Measurements from ENCODE around the gene RWDD4.
A peak's percentile ranks its signal among the peaks of the same experiment; 100 is the strongest.

RWDD4 gene

DNA sequence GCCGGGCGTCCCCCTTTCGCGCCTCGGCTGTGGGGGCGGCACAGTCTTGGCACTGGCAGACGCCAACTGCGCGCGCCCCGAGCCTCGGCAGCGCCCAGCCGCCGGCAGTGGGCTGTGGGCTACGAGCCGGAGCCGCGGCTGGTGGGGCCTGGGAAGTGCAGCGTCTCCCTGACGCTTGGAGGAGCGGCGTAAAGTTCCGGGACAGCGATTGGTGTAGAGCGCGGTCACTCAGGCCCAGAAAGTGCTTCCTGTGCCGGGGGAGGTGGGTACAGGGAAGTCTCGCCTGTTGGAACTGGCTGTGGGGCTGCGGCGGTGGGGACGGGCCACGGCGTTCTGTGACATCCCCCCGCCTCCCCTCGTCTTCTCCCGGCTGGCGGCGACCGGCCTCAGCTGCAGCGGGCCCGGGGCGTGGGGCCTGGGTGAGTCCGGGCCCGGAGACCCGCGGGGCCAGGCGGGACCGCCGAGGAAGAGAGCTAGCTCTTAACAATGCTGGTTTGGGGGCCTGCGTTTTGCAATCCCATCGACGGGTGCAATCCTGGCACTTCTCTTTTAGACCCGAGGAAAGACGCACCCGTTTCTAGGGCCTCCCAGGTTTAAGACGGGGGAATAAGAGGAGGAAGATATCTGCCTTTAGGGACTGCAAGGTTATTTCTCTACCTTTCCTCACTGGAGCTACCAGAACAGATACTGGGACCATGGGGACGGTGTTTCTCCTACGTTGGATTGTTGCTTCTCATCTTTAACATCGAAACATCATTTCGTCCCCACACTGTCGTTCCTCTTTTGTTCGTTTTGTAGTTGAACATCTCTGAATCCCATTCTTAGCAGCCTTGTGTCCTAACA, at the start of gene RWDD4, which contains the start of gene TRAPPC11:
RWDD4 (minus strand) TSS at position 157 of the 843 bp plus-strand sequence. CDS start 233 bp downstream, outside the sequence.
TRAPPC11 (plus strand) TSS at position 265 of the 843 bp plus-strand sequence. CDS start 4,575 bp downstream, outside the sequence.
- DNase-seq: peak; percentile 97

DNA sequence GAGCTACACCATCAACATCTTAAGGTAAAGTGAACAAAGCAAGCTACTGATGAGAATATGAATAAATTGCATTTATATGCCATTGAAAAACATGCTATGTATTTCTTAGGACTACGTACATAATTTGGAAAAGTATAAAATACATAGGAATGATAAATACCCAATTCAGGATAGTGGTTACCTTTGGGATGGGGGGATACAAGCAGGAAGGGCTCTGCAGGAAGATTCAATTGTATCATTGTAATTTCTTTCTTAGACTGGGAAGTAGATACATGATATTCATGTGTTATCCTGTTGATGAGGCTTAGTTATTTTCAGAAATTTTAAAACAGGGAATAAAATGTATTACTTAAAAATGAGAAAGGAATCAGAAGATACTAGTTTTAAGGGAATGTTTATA, 43.5 kb upstream of the RWDD4 start:
- no peak for DNase-seq

DNA sequence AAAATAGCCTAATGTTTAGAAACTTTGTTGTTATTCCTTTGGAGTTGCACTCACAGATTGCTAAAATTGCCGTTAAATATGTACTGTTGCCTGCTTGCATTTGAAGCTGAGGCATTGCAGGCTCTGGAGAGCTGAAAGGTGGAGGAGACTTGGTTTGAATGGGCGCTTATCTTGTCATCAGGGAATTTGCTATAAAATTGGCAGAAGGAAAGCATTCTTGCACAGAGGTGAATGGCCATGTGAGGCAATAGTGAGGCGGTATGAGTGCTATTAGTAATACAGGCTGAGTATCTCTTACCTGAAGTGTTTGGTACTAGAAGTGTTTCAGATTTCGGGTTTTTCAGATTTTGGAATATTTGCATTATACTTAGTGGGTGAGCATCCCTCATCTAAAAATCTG, 41.4 kb upstream of the RWDD4 start:
- no peak for DNase-seq

DNA sequence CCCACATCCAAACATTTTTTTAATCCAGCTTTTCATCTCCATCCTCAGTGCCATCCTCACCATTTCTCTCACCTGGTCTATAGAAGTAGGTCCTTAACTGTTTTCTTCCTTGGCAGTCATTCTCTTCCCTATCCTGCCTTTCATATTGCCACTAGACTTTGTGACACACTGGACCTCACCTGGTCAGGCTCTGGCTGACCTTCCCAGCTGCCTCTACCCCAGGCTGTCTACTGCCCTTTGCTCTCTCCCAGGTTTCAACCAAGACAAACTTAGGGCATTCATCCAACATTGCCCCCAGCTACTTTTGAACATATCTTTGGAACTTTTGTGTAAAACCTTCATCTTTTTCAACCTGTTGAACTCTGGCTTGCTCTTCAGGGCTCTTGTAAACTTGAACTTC, 39.9 kb upstream of the RWDD4 start:
- no peak for DNase-seq

DNA sequence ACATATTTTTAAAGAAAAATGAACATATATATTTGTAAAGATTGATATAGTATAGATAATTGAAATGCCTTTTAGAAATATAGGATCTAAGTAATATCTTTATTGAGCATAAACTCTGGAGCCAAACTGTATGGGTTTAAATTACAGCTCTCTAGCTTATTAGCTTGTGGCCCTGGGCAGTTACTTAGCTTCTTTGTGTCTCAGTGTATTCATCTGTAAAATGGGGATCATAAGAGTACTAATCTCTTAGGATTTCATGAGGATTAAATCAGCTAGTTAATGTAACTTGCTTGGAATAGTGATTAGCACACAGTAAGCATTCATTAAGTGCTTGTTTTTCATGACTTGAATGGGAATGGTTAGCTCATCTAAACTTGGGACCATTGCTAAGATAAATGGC, 32.9 kb upstream of the RWDD4 start:
- no peak for DNase-seq

DNA sequence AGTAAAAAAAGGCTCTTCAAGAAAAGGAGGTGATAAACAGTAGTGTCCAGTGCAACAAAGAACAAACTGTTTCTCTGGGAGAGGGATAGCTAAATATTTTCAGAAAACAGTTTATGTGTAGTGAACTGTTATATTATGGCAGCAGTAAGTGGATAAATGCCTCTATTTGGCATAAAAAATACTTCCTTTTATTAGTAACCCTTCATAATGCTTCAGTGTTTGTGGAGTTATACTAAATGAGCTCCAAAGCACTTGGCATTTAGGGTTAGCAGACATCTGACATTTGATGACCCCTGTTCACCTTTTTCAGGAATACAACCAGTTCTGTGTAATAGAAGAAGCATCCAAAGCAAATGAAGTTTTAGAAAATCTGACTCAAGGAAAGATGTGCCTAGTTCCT, 32.0 kb upstream of the RWDD4 start:
- DNase-seq: no peak

DNA sequence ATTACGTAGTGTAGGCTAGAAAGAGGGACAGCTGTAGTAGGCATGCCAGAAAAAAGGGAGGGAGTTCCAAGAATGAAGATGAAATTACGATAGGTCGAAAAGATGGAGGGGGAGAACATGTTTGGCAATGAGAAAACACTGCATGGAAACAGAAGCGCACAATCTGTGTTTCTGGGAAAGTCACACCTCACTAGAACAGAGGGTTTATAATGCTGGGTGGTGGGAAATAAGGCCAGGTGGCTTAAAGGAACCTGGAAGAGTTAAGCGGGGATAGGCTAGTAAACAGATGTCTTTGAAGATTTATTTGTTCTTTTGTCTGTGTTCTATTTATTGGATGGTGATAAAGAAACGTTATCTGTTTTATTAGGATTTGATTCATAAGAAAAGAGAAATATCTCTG, 29.2 kb upstream of the RWDD4 start:
- DNase-seq: no peak

DNA sequence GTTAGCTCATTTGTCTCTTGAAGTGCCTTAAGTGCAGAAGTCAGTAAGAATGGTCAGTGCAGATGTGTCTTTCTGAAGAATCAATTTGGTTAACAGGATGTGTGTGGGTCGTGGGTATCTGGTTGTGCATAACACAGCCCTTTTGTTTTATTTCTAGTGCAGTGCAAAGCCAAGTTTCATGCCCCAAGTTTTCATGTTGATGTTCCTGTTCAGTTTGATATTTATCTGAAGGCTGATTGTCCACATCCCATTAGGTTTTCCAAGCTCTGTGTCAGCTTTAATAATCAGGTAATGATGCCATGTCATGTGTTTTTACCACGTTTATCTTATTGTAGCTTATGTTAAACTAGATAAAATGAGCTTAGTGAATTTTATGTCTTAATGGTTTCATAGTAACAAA, 27.5 kb upstream of the RWDD4 start:
- no peak for DNase-seq

DNA sequence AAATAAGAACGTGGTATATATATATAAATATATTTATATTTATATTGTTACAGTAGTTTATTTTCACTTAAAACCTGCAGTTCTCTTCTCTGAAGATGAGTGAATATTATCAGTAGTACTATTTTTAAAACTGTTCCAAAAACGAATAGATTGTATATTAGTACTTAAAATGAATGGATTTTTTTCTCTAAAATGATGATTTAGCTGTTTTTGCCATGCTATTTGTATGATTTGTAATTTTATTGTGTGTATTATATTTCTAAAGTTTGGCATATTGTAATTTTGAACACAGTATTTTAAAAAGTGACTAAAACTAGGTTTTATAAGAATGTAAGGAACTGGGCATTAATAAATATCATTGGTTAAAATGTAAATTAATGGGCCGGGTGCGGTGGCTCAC, 22.1 kb upstream of the RWDD4 start:
- no peak for DNase-seq

DNA sequence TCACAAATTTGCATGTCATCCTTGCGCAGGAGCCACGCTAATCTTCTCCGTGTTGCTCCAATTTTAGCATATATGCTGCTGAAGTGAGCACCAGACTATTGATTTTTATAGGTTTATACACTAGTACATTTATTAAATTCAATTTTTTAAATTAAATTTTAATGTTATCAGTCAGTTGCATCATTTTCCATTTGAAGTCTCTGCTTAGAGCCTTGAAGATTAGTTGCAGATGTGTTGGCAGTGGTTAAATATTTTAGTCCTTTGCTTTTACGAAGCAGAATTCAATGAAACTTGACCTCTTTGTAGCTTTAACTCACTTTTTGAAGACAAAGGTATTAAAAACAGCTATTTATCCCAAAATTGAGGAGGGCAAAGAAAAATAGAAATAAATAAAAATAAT, 16.6 kb upstream of the RWDD4 start:
- no peak for DNase-seq

DNA sequence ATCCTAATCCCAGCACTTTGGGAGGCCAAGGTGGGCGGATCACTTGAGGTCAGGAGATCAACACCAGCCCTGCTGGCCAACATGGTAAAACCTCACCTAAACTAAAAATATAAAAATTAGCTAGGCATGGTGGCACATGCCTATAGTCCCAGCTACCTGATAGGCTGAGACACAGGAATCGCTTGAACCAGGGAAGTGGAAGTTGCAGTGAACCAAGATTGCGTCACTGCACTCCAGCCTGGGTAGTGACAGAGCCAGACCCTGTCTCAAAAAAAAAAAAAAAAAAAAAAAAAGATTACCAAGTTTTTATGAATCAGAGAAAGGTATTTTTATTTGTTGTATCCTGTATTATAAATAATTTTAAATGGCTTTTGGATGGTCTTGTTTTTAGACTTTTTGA, 15.2 kb upstream of the RWDD4 start:
- no peak for DNase-seq

DNA sequence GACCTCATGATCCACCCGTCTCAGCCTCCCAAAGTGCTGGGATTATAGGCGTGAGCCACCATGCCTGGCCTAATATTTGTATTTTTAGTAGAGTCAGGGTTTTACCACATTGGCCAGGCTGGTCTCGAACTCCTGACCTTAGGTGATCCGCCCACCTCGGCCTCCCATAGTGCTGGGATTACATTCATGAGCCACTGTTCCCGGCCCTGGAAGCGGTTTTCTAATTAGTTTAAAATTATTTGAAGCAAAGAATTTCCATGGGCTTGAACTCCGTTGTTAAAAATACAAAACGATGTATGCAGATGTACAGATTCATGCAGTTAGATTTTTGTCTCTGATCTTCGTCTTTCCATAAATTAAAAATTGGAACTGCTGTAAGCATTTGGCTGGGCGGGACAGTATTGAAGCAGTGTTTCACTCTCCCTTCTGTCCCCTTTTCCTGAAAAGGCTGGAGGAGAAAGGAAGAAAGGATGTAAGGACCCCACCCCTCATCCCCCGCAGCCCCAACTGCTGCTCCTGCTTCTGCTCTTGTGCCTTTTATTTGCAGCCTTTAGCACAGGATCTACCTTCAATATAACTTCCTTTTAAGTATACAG, 12.1 kb upstream of the RWDD4 start:
- no peak for DNase-seq

DNA sequence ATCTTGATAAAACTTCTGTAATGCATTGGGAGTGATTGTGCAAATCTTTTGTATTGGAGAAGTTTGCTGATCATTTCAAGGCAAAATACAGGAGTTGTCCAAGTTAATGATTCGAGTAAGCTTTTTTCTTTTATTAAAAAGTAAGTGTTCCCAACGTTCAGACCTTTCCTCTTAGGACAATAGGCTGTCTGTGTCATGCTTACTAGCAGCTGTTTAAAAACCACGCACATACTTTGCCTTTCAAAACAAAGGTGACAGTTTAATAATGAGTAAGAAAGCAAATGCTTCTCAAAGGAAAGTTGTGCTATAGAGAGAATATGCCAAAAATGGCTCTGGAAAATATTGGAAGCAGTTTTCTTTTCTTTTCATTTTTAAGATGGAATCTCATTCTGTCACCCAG, 11.3 kb upstream of the RWDD4 start:
- no peak for DNase-seq

DNA sequence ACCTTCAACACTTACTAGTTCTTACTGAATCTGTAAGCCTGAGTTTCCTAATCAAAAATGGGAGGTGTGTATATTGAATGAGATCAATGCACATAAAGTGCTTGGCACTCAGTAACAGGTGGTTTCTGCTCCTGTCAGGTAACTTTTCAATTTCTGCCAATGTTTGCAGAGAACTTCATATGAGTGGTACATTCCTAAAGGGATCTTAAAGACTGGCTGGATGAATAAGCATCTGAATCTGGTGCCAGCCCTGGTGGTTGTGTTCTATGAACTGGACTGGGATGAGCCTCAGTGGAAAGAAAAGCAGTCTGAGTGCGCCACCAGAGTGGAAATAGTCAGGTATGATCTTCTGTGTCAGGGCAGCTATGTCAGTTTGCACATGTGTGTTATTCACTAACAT, 7.1 kb upstream of the RWDD4 start:
- no peak for DNase-seq

DNA sequence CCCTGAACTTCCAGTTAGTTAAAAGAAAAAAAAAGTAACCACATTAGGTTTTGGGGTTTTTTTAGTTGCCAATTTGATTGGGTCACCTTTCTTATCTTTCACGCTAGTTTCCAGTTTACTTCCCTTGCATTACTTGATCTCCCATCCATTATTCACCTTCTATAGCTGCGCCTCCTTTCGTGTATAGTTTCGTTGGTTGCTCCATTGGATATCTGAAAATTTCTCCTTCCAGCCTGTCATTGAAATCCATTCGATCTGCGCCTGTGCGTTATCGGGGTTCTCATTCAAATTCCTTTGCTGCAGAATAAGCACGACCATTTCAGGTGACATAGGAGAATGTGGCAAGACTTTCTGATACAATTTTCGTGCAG, 872 bp upstream of the RWDD4 start:
- no peak for DNase-seq

DNA sequence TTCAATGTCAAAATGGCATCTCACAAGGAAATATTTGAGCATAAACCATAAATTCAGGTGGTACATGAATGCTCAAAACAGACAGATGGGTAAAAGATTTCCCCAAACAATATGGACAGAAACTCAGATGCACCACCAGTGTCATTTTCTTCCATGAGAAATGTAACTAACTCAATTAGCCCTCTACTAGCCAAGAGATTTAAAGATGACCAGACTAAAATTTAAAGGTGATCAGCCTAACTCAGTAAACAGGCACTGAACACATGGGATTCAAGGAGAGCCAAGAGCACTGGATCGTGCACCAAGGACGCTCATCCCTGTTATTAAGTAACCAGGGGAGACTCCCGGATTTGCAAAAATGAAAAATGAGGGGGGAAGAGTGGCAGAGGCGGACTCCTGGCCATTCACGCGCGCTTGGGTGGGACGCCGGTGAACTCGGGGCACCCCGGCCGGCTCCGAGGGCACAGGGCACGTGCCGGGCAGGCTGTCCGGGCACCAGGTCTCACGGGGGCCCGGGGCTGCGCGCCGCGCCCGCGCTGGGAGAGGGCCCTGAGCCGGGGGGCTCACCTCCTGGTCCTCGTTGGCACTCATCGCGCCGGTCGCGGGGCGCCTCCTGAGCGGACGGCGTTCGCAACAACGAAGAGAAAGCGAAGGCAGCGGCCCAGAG, 490 bp downstream of the RWDD4 start:
- DNase-seq: peak; percentile 82

DNA sequence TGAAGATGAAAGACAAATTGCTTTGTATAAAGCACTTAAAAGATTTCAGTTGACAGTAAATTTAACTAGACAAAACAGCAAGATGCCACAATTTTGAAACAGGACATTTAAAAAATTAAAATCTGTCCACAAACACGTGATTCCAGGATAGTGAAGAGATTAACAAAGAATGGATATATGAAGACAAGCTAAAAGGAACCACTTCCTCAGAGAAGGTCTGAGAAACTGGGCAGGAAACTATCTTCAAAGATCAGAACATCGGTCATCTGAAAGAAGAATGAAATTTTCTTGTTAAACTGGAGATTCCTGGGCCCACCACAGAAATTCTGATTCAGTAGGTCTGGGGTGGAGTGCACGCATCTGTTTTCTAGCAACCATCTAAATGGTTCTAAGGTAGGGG, 1.4 kb downstream of the RWDD4 start:
- DNase-seq: no peak

DNA sequence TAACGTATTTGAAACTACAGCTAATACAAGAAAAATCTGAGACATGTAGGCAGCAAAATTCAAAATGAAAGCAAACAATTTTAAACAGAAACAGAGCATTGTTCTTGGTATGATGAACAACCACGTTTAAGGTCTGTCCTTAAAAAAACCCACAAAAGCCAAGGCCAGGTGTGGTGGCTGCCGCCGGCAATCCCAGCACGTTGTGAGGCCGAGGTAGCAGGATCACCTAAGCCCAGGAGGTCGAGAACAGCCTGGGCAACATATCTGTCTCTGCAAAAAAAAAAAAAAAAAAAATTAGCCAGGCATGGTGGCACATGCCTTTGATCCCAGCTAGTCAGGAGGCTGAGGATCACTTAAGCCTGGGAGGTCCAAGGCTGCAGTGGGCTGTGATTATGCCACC, 13.7 kb downstream of the RWDD4 start:
- DNase-seq: no peak

DNA sequence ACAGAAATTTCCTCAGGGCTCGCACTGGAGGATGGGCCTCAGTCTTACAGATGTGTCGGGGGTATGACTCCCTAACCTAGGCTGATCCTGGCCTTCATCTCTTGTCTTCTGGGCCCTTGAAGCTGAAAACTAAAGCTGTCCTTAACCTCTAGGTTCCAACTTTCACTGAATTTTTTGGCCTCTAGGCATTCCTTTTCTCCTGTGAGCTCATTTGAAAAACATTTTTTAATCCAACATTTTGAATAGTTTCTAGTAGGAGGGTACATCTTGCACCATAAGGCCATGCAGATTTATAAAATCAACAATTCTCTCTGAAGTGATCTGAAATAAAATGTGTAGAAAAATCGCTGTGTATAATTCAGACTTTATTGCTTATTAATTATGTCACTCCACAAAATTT, 19.7 kb downstream of the RWDD4 start:
- DNase-seq: no peak

DNA sequence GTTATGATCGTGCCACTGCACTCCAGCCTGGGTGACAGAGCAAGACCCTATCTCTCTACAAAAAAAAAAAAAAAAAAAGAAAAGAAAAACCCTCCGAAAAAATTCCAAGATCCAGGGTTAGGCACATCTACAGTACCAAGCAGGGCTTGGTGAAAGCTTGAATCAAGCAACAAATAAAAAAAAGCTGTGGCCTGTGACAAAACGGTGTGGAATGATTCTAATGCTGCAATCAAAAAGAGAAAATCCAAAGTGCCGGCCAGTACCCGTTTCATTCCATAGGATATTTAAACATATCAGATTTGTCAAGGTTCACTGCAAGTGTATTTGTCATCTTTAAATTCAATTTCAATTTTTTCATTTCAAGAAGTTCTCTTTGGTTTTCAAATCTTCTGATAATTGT, 20.5 kb downstream of the RWDD4 start:
- no peak for DNase-seq

DNA sequence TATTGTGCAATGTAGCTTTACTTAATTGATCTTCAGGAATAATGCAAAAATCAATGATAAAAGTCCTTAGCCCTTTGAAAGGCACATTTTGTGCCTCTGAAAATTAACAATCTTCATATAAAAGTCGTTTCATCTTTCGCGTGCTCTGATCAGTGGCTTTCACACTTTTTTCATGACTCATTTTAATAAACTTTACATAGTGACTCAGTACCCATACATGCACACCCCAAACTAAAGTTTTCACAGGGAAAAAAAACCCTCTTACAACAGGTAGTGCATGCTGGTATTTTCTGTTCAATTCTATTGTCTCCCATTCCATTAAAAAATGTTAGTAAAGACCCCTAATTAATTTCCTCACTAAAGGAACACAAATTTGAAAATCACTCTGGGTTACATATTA, 21.5 kb downstream of the RWDD4 start:
- DNase-seq: no peak

DNA sequence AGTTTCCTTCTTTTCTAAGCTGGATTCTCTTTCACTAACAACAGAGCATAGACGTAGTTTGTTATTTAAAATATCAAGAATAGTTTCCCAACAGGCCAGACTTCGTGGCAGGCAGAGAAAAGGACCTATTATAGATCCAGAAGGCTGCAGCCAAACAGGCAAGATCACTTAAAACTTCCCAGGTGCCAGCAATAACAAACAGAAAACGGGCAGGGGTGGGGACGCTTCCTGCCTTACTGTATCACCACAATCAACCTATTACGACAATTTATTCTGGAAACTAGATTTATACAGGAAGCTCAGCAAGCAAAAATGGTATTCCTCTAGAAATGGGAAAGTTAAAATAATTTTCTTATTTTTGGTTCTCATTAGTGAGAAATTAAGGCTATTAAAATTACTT, 22.1 kb downstream of the RWDD4 start:
- DNase-seq: no peak

DNA sequence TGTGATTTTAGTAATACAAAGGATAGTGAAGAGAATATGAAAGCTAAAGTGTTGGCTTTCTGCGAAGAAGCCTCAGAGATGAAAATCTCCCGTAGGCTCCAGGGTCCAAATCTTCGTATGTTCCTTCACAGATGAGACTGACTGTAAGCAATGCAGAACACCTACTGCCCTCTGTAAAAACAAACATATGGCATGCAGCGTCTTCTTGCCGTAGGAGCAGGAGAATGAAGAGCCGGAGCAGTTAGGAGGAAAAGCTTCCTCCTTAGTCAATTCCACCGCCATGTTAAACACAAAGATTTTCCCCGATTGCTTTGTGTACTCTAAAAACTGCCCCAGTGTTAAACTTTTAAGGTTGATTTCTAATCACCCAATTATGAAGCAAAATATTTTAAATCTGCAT, 22.5 kb downstream of the RWDD4 start:
- no peak for DNase-seq

DNA sequence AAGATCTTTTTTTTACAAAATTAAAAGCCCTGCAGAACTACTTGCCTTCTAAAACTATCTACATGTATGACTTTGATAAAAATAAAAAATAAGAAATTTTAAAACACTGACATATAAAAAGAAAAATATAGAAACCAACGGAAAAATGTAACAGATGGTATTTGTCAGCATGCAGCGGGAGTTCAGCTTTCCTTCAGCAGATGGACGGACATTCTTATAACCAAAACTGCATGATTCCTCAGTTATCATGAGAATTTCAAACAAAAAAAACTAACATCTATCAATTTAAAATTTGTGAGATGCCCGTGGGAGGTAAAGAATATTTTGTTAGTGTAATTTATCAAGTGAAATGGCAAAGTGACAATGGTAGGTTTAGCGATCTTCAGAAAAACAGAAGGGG, 23.2 kb downstream of the RWDD4 start:
- DNase-seq: no peak

All from activated CD8-positive, alpha-beta memory T cell treated with anti-CD3 and anti-CD28 coated beads for 24 hours (primary cell).